Type B pancreatic cell (in vitro differentiated cells): ENCODE data around the gene CNTNAP2. TPM values are rescaled to one million over a fixed set of nuclear protein-coding genes. Genes with fewer than 3 reads are reported as not detected.

Source experiments
- DNase-seq: peaks from one replicate; pipeline ENCODE4 v3.0.0; 2021; ENCODE audit warnings: mixed read lengths; ENCODE audit not compliant: unreplicated experiment; ENCODE audit errors: extremely low spot score
- H3K27ac Mint-ChIP-seq: 2 replicates; pipeline ENCODE4 v1.8.0; 2021; ENCODE audit warnings: mild to moderate bottlenecking, mixed read lengths
- H3K27me3 Mint-ChIP-seq: 2 replicates; pipeline ENCODE4 v1.8.0; 2021; ENCODE audit warnings: mixed read lengths
- H3K36me3 Mint-ChIP-seq: 2 replicates; pipeline ENCODE4 v1.8.0; 2021; ENCODE audit warnings: mixed read lengths
- H3K4me1 Mint-ChIP-seq: one replicate; pipeline ENCODE4 v1.8.0; 2021; ENCODE audit warnings: mixed read lengths; ENCODE audit not compliant: unreplicated experiment
- H3K4me3 Mint-ChIP-seq: 2 replicates; pipeline ENCODE4 v1.8.0; 2021; ENCODE audit warnings: mild to moderate bottlenecking, mixed read lengths
- H3K9me3 Mint-ChIP-seq: 2 replicates; pipeline ENCODE4 v1.8.0; 2021; ENCODE audit warnings: mixed read lengths
- CTCF ChIP-seq: fragments of 200-600 bp; sonication (generic); conservative IDR thresholded peaks from 2 replicates; pipeline ENCODE4 v1.5.0; 2021; ENCODE audit warnings: antibody characterized with exemption, mild to moderate bottlenecking
- total RNA-seq: library from RNA; stranded (reverse); gene quantifications from 2 replicates; pipeline ENCODE4 v1.2.1, GENCODE V29; 2021; ENCODE audit warnings: low replicate concordance

Gene CNTNAP2
- total RNA-seq, 1 donor from 2014 or later, result 26.8 TPM

- Mint-ChIP-seq H3K4me1 (no peaks in the 10 kb centered on the region), H3K27ac (no peak overlapping the region), H3K36me3 (no peaks in the 10 kb centered on the region), H3K9me3 (no peaks in the 10 kb centered on the region), H3K4me3 (no peak overlapping the region), H3K27me3 (no peaks in the 10 kb centered on the region)
- no peak for TF ChIP-seq CTCF
- no peak for DNase-seq
Observed at GRCh38 chr7:147062897-147063296, 946.3 kb downstream of the CNTNAP2 start.

- no peak for TF ChIP-seq CTCF
- no peaks in the 10 kb centered on the region for H3K36me3 Mint-ChIP-seq
- no peak for DNase-seq
- no peak overlapping the region for H3K27ac Mint-ChIP-seq
- H3K4me3 Mint-ChIP-seq, result no peak overlapping the region
- H3K4me1 Mint-ChIP-seq, result no peaks in the 10 kb centered on the region
- peaks cover 4% of the 10 kb centered on the region for H3K9me3 Mint-ChIP-seq
- no peaks in the 10 kb centered on the region for H3K27me3 Mint-ChIP-seq
Observed at GRCh38 chr7:147068842-147069241, 952.2 kb downstream of the CNTNAP2 start.

- no peaks in the 10 kb centered on the region for H3K4me1 Mint-ChIP-seq
- H3K36me3 Mint-ChIP-seq, result no peaks in the 10 kb centered on the region
- H3K4me3 Mint-ChIP-seq, result no peak overlapping the region
- peaks cover 4% of the 10 kb centered on the region for H3K9me3 Mint-ChIP-seq
- TF ChIP-seq CTCF, result no peak
- DNase-seq, result no peak
- H3K27me3 Mint-ChIP-seq, result no peaks in the 10 kb centered on the region
- no peak overlapping the region for H3K27ac Mint-ChIP-seq
Observed at GRCh38 chr7:147069771-147070170, 953.2 kb downstream of the CNTNAP2 start.

- TF ChIP-seq CTCF, result no peak
- no peak overlapping the region for H3K4me3 Mint-ChIP-seq
- H3K9me3 Mint-ChIP-seq, result peaks cover 4% of the 10 kb centered on the region
- H3K27me3 Mint-ChIP-seq, result no peaks in the 10 kb centered on the region
- H3K4me1 Mint-ChIP-seq, result no peaks in the 10 kb centered on the region
- H3K27ac Mint-ChIP-seq, result no peak overlapping the region
- DNase-seq, result no peak
- H3K36me3 Mint-ChIP-seq, result no peaks in the 10 kb centered on the region
Observed at GRCh38 chr7:147070886-147071285, 954.3 kb downstream of the CNTNAP2 start.

- DNase-seq, result no peak
- Mint-ChIP-seq H3K4me3 (no peak overlapping the region), H3K27me3 (no peaks in the 10 kb centered on the region), H3K36me3 (no peaks in the 10 kb centered on the region), H3K4me1 (no peaks in the 10 kb centered on the region), H3K27ac (no peak overlapping the region), H3K9me3 (peaks cover 4% of the 10 kb centered on the region)
- TF ChIP-seq CTCF, result no peak
Observed at GRCh38 chr7:147071536-147071935, 954.9 kb downstream of the CNTNAP2 start.

- Mint-ChIP-seq H3K4me1 (peaks cover 7% of the 10 kb centered on the region), H3K4me3 (no peak overlapping the region), H3K27me3 (no peaks in the 10 kb centered on the region), H3K9me3 (no peaks in the 10 kb centered on the region), H3K27ac (no peak overlapping the region), H3K36me3 (no peaks in the 10 kb centered on the region)
- DNase-seq, result no peak
- no peak for TF ChIP-seq CTCF
Observed at GRCh38 chr7:147078312-147078711, 961.7 kb downstream of the CNTNAP2 start.
